HCT116 (cell line): ENCODE results near the gene DNMT1. TPM values are rescaled to one million over a fixed set of nuclear protein-coding genes. Genes with fewer than 3 reads are reported as not detected.

Experiments used
- ATAC-seq: fragments of 200-7000 bp; cut with Tn5 transposase; 2 replicates; pipeline ENCODE4 v1.9.1; 2020; ENCODE audit warnings: mild to moderate bottlenecking, moderate library complexity
- BruUV-seq: library from RNA; stranded (reverse); fragments of 400-500 nt; replicated peaks from 2 replicates; lab custom pipeline; 2021; lab: Mats Ljungman, UMichigan
- CTCF ChIA-PET: fragments of 300-600 bp; sonication (Branson Sonifier 250); formaldehyde crosslinking; loops from one replicate; lab custom pipeline; 2021; ENCODE audit warnings: antibody characterized with exemption; lab: Charles Lee
- POLR2A ChIA-PET: fragments of 300-600, 350-600 bp; sonication (Branson Sonifier 250); formaldehyde crosslinking; loops from one replicate; lab custom pipeline; 2021; ENCODE audit warnings: antibody characterized with exemption; lab: Charles Lee
- RAD21 ChIA-PET, 2 experiments: fragments of 300-600 bp; sonication (Branson Sonifier 250); formaldehyde crosslinking; loops; one replicate each; lab custom pipeline; 2023; ENCODE audit warnings: low total read pairs in 2 of 2; ENCODE audit not compliant: uncharacterized antibody in 2 of 2, unreplicated experiment in 2 of 2, low non-redundant PET in 1 of 2; lab: Charles Lee
- DNase-seq: peaks from one replicate; pipeline ENCODE4 v3.0.0-alpha.2; 2010; ENCODE audit warnings: low read depth, low spot score
- H2AFZ ChIP-seq: fragments of 200-600 bp; shearing (Covaris generic), sonication (generic); 2 replicates; pipeline ENCODE4 v1.6.1; 2017; ENCODE audit warnings: low read depth, mixed run types, mixed read lengths, antibody characterized with exemption, low read length; ENCODE audit not compliant: poor library complexity, severe bottlenecking
- H3K27ac ChIP-seq: 2 replicates; pipeline ENCODE4 v1.5.1; 2012; ENCODE audit warnings: low read depth, low read length
- H3K27me3 ChIP-seq: fragments of 200-600 bp; sonication (generic); 2 replicates; pipeline ENCODE4 v1.6.1; 2016; ENCODE audit warnings: mixed run types, low read length, mixed read lengths; ENCODE audit not compliant: insufficient read depth
- H3K36me3 ChIP-seq, 2 experiments: fragments of 200-500 bp in 1 of 2; fragments of 200-600 bp in 1 of 2; sonication (Bioruptor generic) in 1 of 2; sonication (generic) in 1 of 2; 2 replicates each; pipeline versions ENCODE4 v1.5.1 to v1.6.1; 2014 to 2016; ENCODE audit warnings: low read length in 2 of 2, inconsistent platforms in 1 of 2, mixed read lengths in 1 of 2, mixed run types in 1 of 2; ENCODE audit not compliant: insufficient read depth in 2 of 2, control insufficient read depth in 1 of 2
- H3K4me1 ChIP-seq, 2 experiments: fragments of 200-600 bp in 1 of 2; sonication (generic) in 1 of 2; 2 replicates each; pipeline versions ENCODE4 v1.5.1 to v1.6.1; 2012 to 2017; ENCODE audit warnings: low read length in 2 of 2, inconsistent platforms in 1 of 2, mild to moderate bottlenecking in 1 of 2, mixed read lengths in 1 of 2, mixed run types in 1 of 2, moderate library complexity in 1 of 2; ENCODE audit not compliant: insufficient read depth in 2 of 2, control insufficient read depth in 1 of 2
- H3K4me2 ChIP-seq: fragments of 200-600 bp; sonication (generic); 2 replicates; pipeline ENCODE4 v1.6.1; 2017; ENCODE audit warnings: mixed run types, low read length, mixed read lengths
- H3K4me3 ChIP-seq, 2 experiments: fragments of 200-600 bp in 1 of 2; sonication (generic) in 1 of 2; replicated peaks in 1 of 2; 2 replicates each; pipeline ENCODE4 v1.5.1; 2011 to 2016; ENCODE audit warnings: low read length in 2 of 2, control low read depth in 1 of 2, low read depth in 1 of 2, mild to moderate bottlenecking in 1 of 2, mixed read lengths in 1 of 2, mixed run types in 1 of 2
- H3K79me2 ChIP-seq: fragments of 200-600 bp; sonication (generic); 2 replicates; pipeline ENCODE4 v1.6.1; 2017; ENCODE audit warnings: mild to moderate bottlenecking, mixed run types, low read length, moderate library complexity, mixed read lengths; ENCODE audit not compliant: insufficient read depth
- H3K9ac ChIP-seq: fragments of 200-600 bp; sonication (generic); 2 replicates; pipeline ENCODE4 v1.6.1; 2016; ENCODE audit warnings: low read length, mixed read lengths
- H3K9me2 ChIP-seq: fragments of 200-600 bp; sonication (generic), shearing (Covaris generic); 2 replicates; pipeline ENCODE4 v1.6.1; 2017; ENCODE audit warnings: mixed run types, mild to moderate bottlenecking, moderate library complexity; ENCODE audit not compliant: insufficient read depth
- H3K9me3 ChIP-seq, 2 experiments: fragments of 200-500 bp in 1 of 2; fragments of 200-600 bp in 1 of 2; sonication (Bioruptor generic) in 1 of 2; sonication (generic) in 1 of 2; 2 replicates each; pipeline ENCODE4 v1.6.1; 2014 to 2017; ENCODE audit warnings: low read length in 2 of 2, mixed read lengths in 2 of 2, inconsistent platforms in 1 of 2, low read depth in 1 of 2, mild to moderate bottlenecking in 1 of 2, mixed run types in 1 of 2, moderate library complexity in 1 of 2; ENCODE audit not compliant: control insufficient read depth in 1 of 2, insufficient read depth in 1 of 2
- H4K20me1 ChIP-seq: fragments of 200-600 bp; sonication (generic), shearing (Covaris generic); 2 replicates; pipeline ENCODE4 v1.6.1; 2017; ENCODE audit warnings: mixed run types, mild to moderate bottlenecking, moderate library complexity; ENCODE audit not compliant: insufficient read depth
- CEBPB ChIP-seq: IDR thresholded peaks from 2 replicates; pipeline ENCODE4 v1.6.1; 2012; ENCODE audit warnings: low read depth
- CTCF ChIP-seq, 3 experiments: fragments of 200-600 bp in 1 of 3; sonication (generic) in 1 of 3; IDR thresholded peaks in 2 of 3; conservative IDR thresholded peaks in 1 of 3; 2 replicates each; pipeline ENCODE4 v1.5.1; 2012 to 2017; ENCODE audit warnings: low read depth in 2 of 3, low read length in 2 of 3, antibody characterized with exemption in 1 of 3, borderline replicate concordance in 1 of 3, control low read depth in 1 of 3, mild to moderate bottlenecking in 1 of 3, mixed read lengths in 1 of 3, mixed run types in 1 of 3, moderate library complexity in 1 of 3; ENCODE audit not compliant: insufficient read depth in 1 of 3
- EGR1 ChIP-seq: IDR thresholded peaks from 2 replicates; pipeline ENCODE4 v1.6.1; 2012; ENCODE audit warnings: low read depth
- ELF1 ChIP-seq: IDR thresholded peaks from 2 replicates; pipeline ENCODE4 v1.6.1; 2012; ENCODE audit warnings: low read depth, borderline replicate concordance
- EZH2 ChIP-seq: fragments of 200-600 bp; sonication (generic); IDR thresholded peaks from 2 replicates; pipeline ENCODE4 v1.6.1; 2017; ENCODE audit warnings: antibody characterized with exemption, mixed run types
- EZH2phosphoT487 ChIP-seq: fragments of 200-600 bp; IDR thresholded peaks from 2 replicates; pipeline ENCODE4 v1.6.1; 2018; ENCODE audit warnings: antibody characterized with exemption, borderline replicate concordance
- MAX ChIP-seq: IDR thresholded peaks from 2 replicates; pipeline ENCODE4 v1.6.1; 2012
- POLR2A ChIP-seq: IDR thresholded peaks from 2 replicates; pipeline ENCODE4 v1.7.0; 2011; ENCODE audit warnings: borderline replicate concordance; ENCODE audit not compliant: insufficient read depth, insufficient read length; ENCODE audit errors: extremely low read depth
- RAD21 ChIP-seq: IDR thresholded peaks from 2 replicates; pipeline ENCODE4 v1.6.1; 2012; ENCODE audit warnings: low read depth, mild to moderate bottlenecking
- SP1 ChIP-seq: IDR thresholded peaks from 2 replicates; pipeline ENCODE4 v1.6.1; 2012; ENCODE audit warnings: low read depth
- SRF ChIP-seq: IDR thresholded peaks from 2 replicates; pipeline ENCODE4 v1.6.1; 2012; ENCODE audit warnings: low read depth
- TCF7L2 ChIP-seq: IDR thresholded peaks from 2 replicates; pipeline ENCODE4 v1.7.0; 2011; ENCODE audit warnings: borderline replicate concordance, inconsistent platforms; ENCODE audit not compliant: insufficient read depth, insufficient read length; ENCODE audit errors: extremely low read depth
- ZBTB33 ChIP-seq: IDR thresholded peaks from 2 replicates; pipeline ENCODE4 v1.6.1; 2011; ENCODE audit warnings: mild to moderate bottlenecking, low read length, moderate library complexity; ENCODE audit not compliant: insufficient replicate concordance; ENCODE audit errors: extremely low read depth
- ZNF274 ChIP-seq: fragments of 200-500 bp; sonication (Bioruptor generic); IDR thresholded peaks from 2 replicates; pipeline ENCODE4 v1.6.1; 2014; ENCODE audit warnings: mild to moderate bottlenecking, low read depth, low read length, inconsistent platforms
- intact Hi-C: fragments of 100-400 bp; cut with micrococcal nuclease; formaldehyde crosslinking; loops from 2 replicates; pipeline ENCODE4 v1.10.0; 2022
- total RNA-seq: library from RNA; stranded (reverse); gene quantifications from one replicate; pipeline ENCODE4 v1.2.1, GENCODE V29; 2021; ENCODE audit not compliant: unreplicated experiment
- TF ChIP-seq, protein P1 (sequence below): IDR thresholded peaks from 2 replicates; pipeline ENCODE4 v1.6.1; 2012

DNMT1 gene
- total RNA-seq, 1 experiment from 2014 or later = 235 TPM

GRCh38 chr19:10226376-10227025 is 31.7 kb upstream of the DNMT1 start:
- no peak overlapping the region for H2AFZ ChIP-seq
- CTCF ChIA-PET = interaction anchor here (0.7 kb wide), 1 partner anchor 24 kb away, joined by 4 read pairs; no protein-coding TSS in a partner anchor
- H3K9me2 ChIP-seq = no peaks in the 10 kb centered on the region
- H4K20me1 ChIP-seq = no peaks in the 10 kb centered on the region
- H3K4me2 ChIP-seq = no peak overlapping the region
- no peaks in the 10 kb centered on the region for H3K36me3 ChIP-seq
- no peak for DNase-seq
- no peak for ATAC-seq
- peaks cover under 1 to 16% of the 10 kb centered on the region in 2 experiments; a peak in 3 of 4 replicates for H3K4me1 ChIP-seq
- RAD21 ChIA-PET = interaction anchor here in 1 of 2 experiments (0.6 kb wide), 2 partner anchors 15 to 32 kb away, joined by 3 to 5 read pairs; partner anchors contain the start of gene DNMT1
- BruUV-seq = no TSS peak
- no peak overlapping the region for H3K9ac ChIP-seq
- H3K4me3 ChIP-seq = no peak overlapping the region
- H3K27ac ChIP-seq = no peak overlapping the region
- intact Hi-C loops = no loop called here
- H3K27me3 ChIP-seq = no peaks in the 10 kb centered on the region
- no peaks in the 10 kb centered on the region for H3K9me3 ChIP-seq
- H3K79me2 ChIP-seq = peaks cover 6% of the 10 kb centered on the region; the same call in 1 of the 2 replicates
- POLR2A ChIA-PET = no interaction called here
- TF ChIP-seq RAD21 = no peak
- no peak for TF ChIP-seq ELF1
- no peak for TF ChIP-seq MAX
- no peak for TF ChIP-seq SRF
- TF ChIP-seq ZNF274 = no peak

GRCh38 chr19:10226021-10226375 is 31.2 kb upstream of the DNMT1 start:
- Histone ChIP-seq H3K4me2 (no peak overlapping the region), H3K36me3 (no peaks in the 10 kb centered on the region), H2AFZ (no peak overlapping the region), H4K20me1 (no peaks in the 10 kb centered on the region), H3K4me3 (no peak overlapping the region), H3K4me1 (peaks cover 0 to 14% of the 10 kb centered on the region in 2 experiments; a peak in 3 of 4 replicates), H3K27ac (no peak overlapping the region), H3K9me2 (no peaks in the 10 kb centered on the region), H3K9me3 (no peaks in the 10 kb centered on the region), H3K79me2 (peaks cover 6% of the 10 kb centered on the region; the same call in 1 of the 2 replicates), H3K9ac (no peak overlapping the region), H3K27me3 (no peaks in the 10 kb centered on the region)
- no TSS peak for BruUV-seq
- POLR2A ChIA-PET = no interaction called here
- intact Hi-C loops = no loop called here
- CTCF ChIA-PET = interaction anchor here (0.7 kb wide), 1 partner anchor 24 kb away, joined by 4 read pairs; no protein-coding TSS in a partner anchor
- DNase-seq (no peak), ATAC-seq (no peak)
- RAD21 ChIA-PET = no interaction called here
- TF ChIP-seq EZH2 (no peak), SRF (no peak), EZH2phosphoT487 (no peak), ELF1 (no peak), CEBPB (no peak), TCF7L2 (no peak), EGR1 (no peak), POLR2A (no peak), CTCF (IDR thresholded peaks at IDR 0.05 in 2 of 3, conservative IDR thresholded peaks at IDR 0.05 in 1 of 3; ENCODE audit: borderline replicate concordance in 1 of 3, insufficient read depth in 1 of 3, low read depth in 2 of 3, low read length in 2 of 3) (no peak), ZBTB33 (no peak), SP1 (no peak)
- TF ChIP-seq, protein P1, sequence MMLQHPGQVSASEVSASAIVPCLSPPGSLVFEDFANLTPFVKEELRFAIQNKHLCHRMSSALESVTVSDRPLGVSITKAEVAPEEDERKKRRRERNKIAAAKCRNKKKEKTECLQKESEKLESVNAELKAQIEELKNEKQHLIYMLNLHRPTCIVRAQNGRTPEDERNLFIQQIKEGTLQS = no peak
